Testis (tissue), 3 donors: Measurements from ENCODE around the gene RNF223. TPM values are rescaled to one million over a fixed set of nuclear protein-coding genes. Genes with fewer than 3 reads are reported as not detected.

Experiments
- DNase-seq: peaks from one replicate; pipeline ENCODE4 v3.0.0-alpha.2; 2019
- H3K27ac ChIP-seq, 2 donors: fragments of 200-600 bp; sonication (generic); one replicate each; pipeline ENCODE4 v1.5.1; 2019
- H3K27me3 ChIP-seq: fragments of 200-600 bp; sonication (generic); one replicate; pipeline ENCODE4 v1.5.1; 2019
- H3K36me3 ChIP-seq: fragments of 200-600 bp; sonication (generic); one replicate; pipeline ENCODE4 v1.5.1; 2017; ENCODE audit warnings: low read depth; ENCODE audit errors: missing control alignments
- H3K4me1 ChIP-seq: fragments of 200-600 bp; sonication (generic); one replicate; pipeline ENCODE4 v1.5.1; 2019
- H3K4me3 ChIP-seq, 2 donors: fragments of 200-600 bp; sonication (generic); one replicate each; pipeline ENCODE4 v1.5.1; 2017 to 2019
- H3K9me3 ChIP-seq: fragments of 200-600 bp; sonication (generic); one replicate; pipeline ENCODE4 v1.5.1; 2017
- CTCF ChIP-seq, 3 experiments: fragments of 450-650 bp in 2 of 3; fragments of 200-600 bp in 1 of 3; sonication (generic) in 1 of 3; IDR thresholded peaks; one replicate each; pipeline ENCODE4 v1.5.1; 2016 to 2019; ENCODE audit warnings: antibody characterized with exemption in 3 of 3, mild to moderate bottlenecking in 2 of 3, moderate library complexity in 1 of 3
- POLR2A ChIP-seq: fragments of 450-650 bp; IDR thresholded peaks from one replicate; pipeline ENCODE4 v1.6.1; 2017; ENCODE audit warnings: antibody characterized with exemption, mild to moderate bottlenecking, moderate library complexity
- WGBS, 2 donors: methylation state at CpG; one replicate each; pipeline ENCODE4 v1.1.5; 2018; 5-methylcytosine and 5-hydroxymethylcytosine counted together
- intact Hi-C: fragments of 100-400 bp; cut with DNase I; formaldehyde crosslinking; loops from one replicate; pipeline ENCODE4 v1.15.1; 2023; ENCODE audit warnings: low total_unique reads
- polyA plus RNA-seq: library from polyadenylated mRNA; stranded (reverse); fragments of 350-450 nt; fragmentation: Illumina TruSeq; extraction: RNeasy Lipid Tissue Mini Kit (QIAGEN cat#74804); gene quantifications from one replicate; pipeline ENCODE4 v1.2.3, GENCODE V29; 2014; ENCODE audit warnings: low read depth, low replicate concordance; ENCODE audit not compliant: insufficient read depth
- total RNA-seq, 2 donors: library from RNA; depleted of rRNA; stranded (reverse); fragments of >200 nt; gene quantifications; one replicate each; pipeline ENCODE4 v1.2.3, GENCODE V29; 2016

RNF223 gene
- total and polyA plus RNA-seq, 3 donors from 2014 or later, result 0.19 to 0.31 TPM; not detected in 1

DNA sequence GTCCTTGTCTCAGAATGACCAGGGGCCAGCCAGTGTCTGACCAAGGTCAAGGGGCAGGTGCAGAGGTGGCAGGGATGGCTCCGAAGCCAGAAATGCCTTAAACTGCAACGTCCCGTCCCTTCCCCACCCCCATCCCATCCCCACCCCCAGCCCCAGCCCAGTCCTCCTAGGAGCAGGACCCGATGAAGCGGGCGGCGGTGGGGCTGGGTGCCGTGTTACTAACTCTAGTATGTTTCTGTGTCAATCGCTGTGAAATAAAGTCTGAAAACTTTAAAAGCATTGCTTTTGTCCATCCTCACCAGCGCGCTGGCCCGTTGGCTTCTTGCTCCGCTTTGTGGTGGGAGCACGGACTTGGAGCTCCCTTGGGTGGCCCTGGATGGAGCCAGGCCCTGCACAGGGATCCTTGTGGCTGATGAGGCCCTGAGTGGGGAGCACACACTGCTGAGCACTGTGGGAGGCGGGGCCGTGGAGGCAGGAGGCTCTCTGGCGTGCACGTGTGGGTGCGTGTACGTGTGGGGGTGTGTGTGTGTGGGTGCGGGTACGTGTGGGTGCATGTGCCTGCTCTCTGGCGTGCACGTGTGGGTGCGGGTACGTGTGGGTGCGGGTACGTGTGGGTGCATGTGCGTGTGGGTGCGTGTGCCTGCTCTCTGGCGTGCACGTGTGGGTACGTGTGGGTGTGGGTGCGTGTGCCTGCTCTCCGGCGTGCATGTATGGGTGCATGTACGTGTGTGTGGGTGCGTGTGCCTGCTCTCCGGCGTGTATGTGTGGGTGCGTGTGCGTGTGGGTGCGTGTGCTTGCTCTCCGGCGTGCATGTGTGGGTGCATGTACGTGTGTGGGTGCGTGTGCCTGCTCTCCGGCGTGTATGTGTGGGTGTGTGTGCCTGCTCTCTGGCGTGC, 18.0 kb downstream of the RNF223 start:
- H3K9me3 ChIP-seq, result no peaks in the 10 kb centered on the region
- no peaks in the 10 kb centered on the region for H3K36me3 ChIP-seq
- WGBS, 2 donors, result 87 to 89% methylated on average over 30 to 46 of the region's 50 CpGs
- no peak overlapping the region for H3K27ac ChIP-seq
- DNase-seq, result no peak
- no peaks in the 10 kb centered on the region for H3K27me3 ChIP-seq
- H3K4me1 ChIP-seq, result peaks cover 13% of the 10 kb centered on the region
- TF ChIP-seq POLR2A, result no peak
- TF ChIP-seq CTCF (IDR thresholded peaks at IDR 0.05), result no peak
- intact Hi-C loops, result no loop called here
- H3K4me3 ChIP-seq, result no peak overlapping the region

DNA sequence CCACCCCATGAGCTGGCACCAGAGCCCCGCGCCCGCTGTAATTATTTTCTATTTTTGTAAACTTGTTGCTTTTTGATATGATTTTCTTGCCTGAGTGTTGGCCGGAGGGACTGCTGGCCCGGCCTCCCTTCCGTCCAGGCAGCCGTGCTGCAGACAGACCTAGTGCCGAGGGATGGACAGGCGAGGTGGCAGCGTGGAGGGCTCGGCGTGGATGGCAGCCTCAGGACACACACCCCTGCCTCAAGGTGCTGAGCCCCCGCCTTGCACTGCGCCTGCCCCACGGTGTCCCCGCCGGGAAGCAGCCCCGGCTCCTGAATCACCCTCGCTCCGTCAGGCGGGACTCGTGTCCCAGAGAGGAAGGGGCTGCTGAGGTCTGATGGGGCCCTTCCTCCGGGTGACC, 19.1 kb downstream of the RNF223 start:
- H3K27ac ChIP-seq, result no peak overlapping the region
- H3K4me1 ChIP-seq, result peaks cover 12% of the 10 kb centered on the region
- H3K27me3 ChIP-seq, result no peaks in the 10 kb centered on the region
- 84 to 88% methylated on average over 20 to 23 of the region's 23 CpGs for WGBS, 2 donors
- DNase-seq, result no peak
- no peak for TF ChIP-seq CTCF (IDR thresholded peaks at IDR 0.05)
- TF ChIP-seq POLR2A, result no peak
- no peaks in the 10 kb centered on the region for H3K9me3 ChIP-seq
- no peaks in the 10 kb centered on the region for H3K36me3 ChIP-seq
- no peak overlapping the region for H3K4me3 ChIP-seq
- intact Hi-C loops, result no loop called here

DNA sequence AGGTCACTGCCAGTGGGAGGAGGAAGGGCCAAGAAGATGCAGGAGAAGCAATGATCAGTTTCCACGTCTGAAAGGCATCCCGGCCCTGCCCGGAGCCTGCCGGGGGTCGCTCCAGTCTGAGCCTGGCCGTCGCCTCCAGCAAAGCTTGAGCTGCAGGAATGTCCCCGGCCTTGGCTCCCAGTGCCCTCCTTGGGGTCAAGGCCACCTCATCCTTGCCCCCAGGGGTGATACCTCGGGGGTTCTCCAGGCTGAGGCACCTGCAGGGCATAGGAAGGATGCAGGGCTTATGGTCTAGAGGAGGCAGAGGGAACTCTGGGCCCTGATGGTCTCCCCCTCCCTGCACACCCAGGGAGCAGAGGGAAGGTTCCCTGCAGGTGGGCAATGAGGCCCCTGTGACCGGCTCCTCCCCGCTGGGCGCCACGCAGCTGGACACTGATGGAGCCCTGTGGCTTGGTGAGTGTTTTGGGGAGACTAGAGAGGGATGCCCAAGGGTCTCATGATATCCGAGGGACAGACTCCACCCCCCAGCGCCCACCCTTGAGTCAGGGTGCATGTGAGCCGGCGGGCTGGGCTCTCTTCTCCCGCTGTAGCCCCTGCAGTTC, 19.9 kb downstream of the RNF223 start:
- no peak overlapping the region for H3K4me3 ChIP-seq
- H3K9me3 ChIP-seq, result no peaks in the 10 kb centered on the region
- H3K27me3 ChIP-seq, result no peaks in the 10 kb centered on the region
- TF ChIP-seq CTCF (IDR thresholded peaks at IDR 0.05) (no peak), POLR2A (no peak)
- WGBS, 2 donors, result 89 to 100% methylated on average over 1 to 17 of the region's 18 CpGs
- no peak for DNase-seq
- H3K4me1 ChIP-seq, result peaks cover 9% of the 10 kb centered on the region
- no peaks in the 10 kb centered on the region for H3K36me3 ChIP-seq
- intact Hi-C loops, result no loop called here
- H3K27ac ChIP-seq, result no peak overlapping the region

- 97% methylated on average over 9 to 18 of the region's 18 CpGs for WGBS, 2 donors
These were observed 20.4 kb downstream of the RNF223 start for GRCh38 chr1:1053682-1054081.

More at GRCh38 chr1:1053682-1054081, 20.4 kb downstream of the RNF223 start:
- H3K36me3 ChIP-seq, result no peaks in the 10 kb centered on the region
- intact Hi-C loops, result no loop called here
- no peaks in the 10 kb centered on the region for H3K9me3 ChIP-seq
- H3K4me3 ChIP-seq, result no peak overlapping the region
- TF ChIP-seq CTCF (IDR thresholded peaks at IDR 0.05) (no peak), POLR2A (no peak)
- DNase-seq, result no peak
- H3K4me1 ChIP-seq, result peaks cover 6% of the 10 kb centered on the region
- no peak overlapping the region for H3K27ac ChIP-seq
- H3K27me3 ChIP-seq, result no peaks in the 10 kb centered on the region
